WTC11 (cell line): ENCODE results near the gene BHMT2. TPM values are rescaled to one million over a fixed set of nuclear protein-coding genes. Genes with fewer than 3 reads are reported as not detected.

ENCODE experiments used
- ATAC-seq: fragments of 200-7000 bp; cut with Tn5 transposase; 2 replicates; pipeline ENCODE4 v1.10.0; 2021; ENCODE audit warnings: mild to moderate bottlenecking, moderate library complexity
- CTCF ChIA-PET: fragments of 300-600 bp; sonication (Branson Sonifier 250); formaldehyde crosslinking; loops from one replicate; lab custom pipeline; 2021; ENCODE audit warnings: antibody characterized with exemption; lab: Charles Lee
- POLR2A ChIA-PET: fragments of 350-600 bp; sonication (Branson Sonifier 250); formaldehyde crosslinking; loops from one replicate; lab custom pipeline; 2021; ENCODE audit warnings: antibody characterized with exemption; lab: Charles Lee
- DNase-seq: peaks from one replicate; pipeline ENCODE4 v3.0.0; 2021; ENCODE audit warnings: low spot score
- H3K27ac Mint-ChIP-seq: 2 replicates; pipeline ENCODE4 v1.8.0; 2021; ENCODE audit warnings: mixed read lengths
- H3K27me3 Mint-ChIP-seq: 2 replicates; pipeline ENCODE4 v1.8.0; 2021; ENCODE audit warnings: low read depth, mild to moderate bottlenecking, moderate library complexity, mixed read lengths
- H3K36me3 Mint-ChIP-seq: 2 replicates; pipeline ENCODE4 v1.8.0; 2021; ENCODE audit warnings: mixed read lengths
- H3K4me1 Mint-ChIP-seq: 2 replicates; pipeline ENCODE4 v1.8.0; 2022; ENCODE audit warnings: mixed read lengths
- H3K4me3 Mint-ChIP-seq: 2 replicates; pipeline ENCODE4 v1.8.0; 2021; ENCODE audit warnings: mild to moderate bottlenecking, moderate library complexity, mixed read lengths
- H3K9me3 Mint-ChIP-seq: 2 replicates; pipeline ENCODE4 v1.8.0; 2021; ENCODE audit warnings: mixed read lengths
- CBFB ChIP-seq: sonication (generic); formaldehyde crosslinking; IDR thresholded peaks from 2 replicates; pipeline ENCODE4 v1.8.1; 2022; ENCODE audit warnings: mild to moderate bottlenecking, low read depth, missing genetic modification reagents
- ETV6 ChIP-seq: sonication (generic); formaldehyde crosslinking; IDR thresholded peaks from 2 replicates; pipeline ENCODE4 v1.8.1; 2022; ENCODE audit warnings: mild to moderate bottlenecking, missing genetic modification reagents
- FOXK1 ChIP-seq: sonication (generic); formaldehyde crosslinking; IDR thresholded peaks from 2 replicates; pipeline ENCODE4 v1.8.0; 2022; ENCODE audit warnings: mild to moderate bottlenecking, moderate library complexity, missing genetic modification reagents
- FOXP1 ChIP-seq: sonication (generic); formaldehyde crosslinking; IDR thresholded peaks from 2 replicates; pipeline ENCODE4 v1.8.0; 2022; ENCODE audit warnings: missing genetic modification reagents, mild to moderate bottlenecking, moderate library complexity, borderline replicate concordance
- NFATC4 ChIP-seq: fragments of 250-450 bp; sonication (Bioruptor Pico); IDR thresholded peaks from 2 replicates; pipeline ENCODE4 v1.9.0; 2021; ENCODE audit warnings: mild to moderate bottlenecking
- PRRX2 ChIP-seq: fragments of 250-450 bp; sonication (Bioruptor Pico); IDR thresholded peaks from 2 replicates; pipeline ENCODE4 v1.8.0; 2021; ENCODE audit warnings: mild to moderate bottlenecking
- RORB ChIP-seq: fragments of 250-450 bp; sonication (Bioruptor Pico); IDR thresholded peaks from 2 replicates; pipeline ENCODE4 v1.9.0; 2021; ENCODE audit warnings: mild to moderate bottlenecking
- SMAD4 ChIP-seq: sonication (generic); formaldehyde crosslinking; IDR thresholded peaks from 2 replicates; pipeline ENCODE4 v1.8.0; 2022; ENCODE audit warnings: mild to moderate bottlenecking, missing genetic modification reagents
- SP1 ChIP-seq: sonication (generic); formaldehyde crosslinking; conservative IDR thresholded peaks from 2 replicates; pipeline ENCODE4 v1.8.1; 2022; ENCODE audit warnings: missing genetic modification reagents
- ZNF121 ChIP-seq: sonication (generic); formaldehyde crosslinking; IDR thresholded peaks from 2 replicates; pipeline ENCODE4 v1.8.0; 2023; ENCODE audit warnings: missing genetic modification reagents
- ZNF138 ChIP-seq: sonication (generic); formaldehyde crosslinking; conservative IDR thresholded peaks from 2 replicates; pipeline ENCODE4 v1.8.1; 2022; ENCODE audit warnings: mild to moderate bottlenecking, moderate library complexity, missing genetic modification reagents
- ZNF232 ChIP-seq: sonication (generic); formaldehyde crosslinking; IDR thresholded peaks from 2 replicates; pipeline ENCODE4 v1.8.0; 2022; ENCODE audit warnings: mild to moderate bottlenecking, missing genetic modification reagents
- ZNF423 ChIP-seq: fragments of 250-450 bp; sonication (Bioruptor Pico); IDR thresholded peaks from 2 replicates; pipeline ENCODE4 v2.1.2; 2022; ENCODE audit warnings: mild to moderate bottlenecking, moderate library complexity
- total RNA-seq: library from RNA; stranded (reverse); gene quantifications from 3 replicates; pipeline ENCODE4 v1.2.3, GENCODE V29; 2021
- TF ChIP-seq, protein P1 (sequence below): fragments of 250-450 bp; sonication (Bioruptor Pico); IDR thresholded peaks from 2 replicates; pipeline ENCODE4 v2.1.2; 2022; ENCODE audit warnings: mild to moderate bottlenecking, moderate library complexity
- TF ChIP-seq, protein P2 (sequence below): sonication (generic); formaldehyde crosslinking; IDR thresholded peaks from 2 replicates; pipeline ENCODE4 v1.8.0; 2022; ENCODE audit warnings: mild to moderate bottlenecking, missing genetic modification reagents
- TF ChIP-seq, protein P3 (sequence below): sonication (generic); formaldehyde crosslinking; IDR thresholded peaks from 2 replicates; pipeline ENCODE4 v1.8.0; 2023; ENCODE audit warnings: missing genetic modification reagents
- TF ChIP-seq, protein P4 (sequence below): sonication (generic); formaldehyde crosslinking; IDR thresholded peaks from 2 replicates; pipeline ENCODE4 v1.8.0; 2022; ENCODE audit warnings: mild to moderate bottlenecking, missing genetic modification reagents
- TF ChIP-seq, protein P5 (sequence below): sonication (generic); formaldehyde crosslinking; IDR thresholded peaks from 2 replicates; pipeline ENCODE4 v1.8.1; 2022; ENCODE audit warnings: mild to moderate bottlenecking, moderate library complexity, missing genetic modification reagents
- TF ChIP-seq, protein P6 (sequence below): sonication (generic); formaldehyde crosslinking; IDR thresholded peaks from 2 replicates; pipeline ENCODE4 v1.8.1; 2023; ENCODE audit warnings: mild to moderate bottlenecking, missing genetic modification reagents
- TF ChIP-seq, protein P7 (sequence below): fragments of 250-450 bp; sonication (Bioruptor Pico); IDR thresholded peaks from 2 replicates; pipeline ENCODE4 v1.9.0; 2021; ENCODE audit warnings: mild to moderate bottlenecking
- TF ChIP-seq, protein P8 (sequence below): sonication (generic); formaldehyde crosslinking; IDR thresholded peaks from 2 replicates; pipeline ENCODE4 v1.8.1; 2023; ENCODE audit warnings: mild to moderate bottlenecking, missing genetic modification reagents

Gene BHMT2
- total RNA-seq, 1 experiment from 2014 or later, result 0.11 TPM

DNA sequence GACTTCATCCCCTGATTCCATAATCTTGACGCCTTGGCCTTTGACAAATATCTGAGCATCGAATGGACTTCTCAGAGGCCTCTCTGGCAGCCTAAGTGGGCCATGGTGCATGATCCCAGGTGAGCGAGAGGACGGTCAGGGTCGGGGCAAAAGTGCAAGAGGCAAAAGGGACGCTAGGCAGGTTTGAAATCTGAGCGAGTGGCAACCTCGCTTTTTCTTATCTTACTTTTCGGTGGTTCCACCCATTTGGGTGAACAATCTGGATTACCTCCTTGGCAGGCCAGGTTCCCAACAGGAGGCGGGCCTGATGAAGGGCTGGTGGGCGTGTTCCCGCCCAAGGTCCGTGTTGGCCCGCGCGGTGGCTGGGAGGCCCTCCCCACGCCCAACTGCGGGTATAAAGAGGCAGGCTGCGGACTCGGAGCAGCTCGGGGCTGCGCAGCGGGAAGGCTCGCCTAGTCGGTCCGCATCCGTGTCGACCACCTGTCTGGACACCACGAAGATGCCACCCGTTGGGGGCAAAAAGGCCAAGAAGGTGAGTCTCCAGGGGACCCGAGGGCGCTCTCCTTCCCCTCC is 41.9 kb downstream of the BHMT2 start, which contains the start of gene BHMT:
TSS of gene BHMT (plus strand) at position 423 of the 573 bp plus-strand sequence. CDS start at position 500, 77 bp downstream.
- H3K4me3 Mint-ChIP-seq, result peak within 1 kb of the TSS; percentile 81
- CTCF ChIA-PET, result interaction anchor here (1.4 to 1.5 kb wide), 2 partner anchors 22 to 86 kb away, joined by 3 to 7 read pairs; no protein-coding TSS in a partner anchor
- H3K4me1 Mint-ChIP-seq, result peaks cover 8% of the 10 kb centered on the region; the same call in 1 of the 2 replicates
- no peaks in the 10 kb centered on the region for H3K36me3 Mint-ChIP-seq
- peak; percentile 81 for ATAC-seq
- no peak for TF ChIP-seq SMAD4 (CRISPR knock-in tag)
- TF ChIP-seq, protein P1, sequence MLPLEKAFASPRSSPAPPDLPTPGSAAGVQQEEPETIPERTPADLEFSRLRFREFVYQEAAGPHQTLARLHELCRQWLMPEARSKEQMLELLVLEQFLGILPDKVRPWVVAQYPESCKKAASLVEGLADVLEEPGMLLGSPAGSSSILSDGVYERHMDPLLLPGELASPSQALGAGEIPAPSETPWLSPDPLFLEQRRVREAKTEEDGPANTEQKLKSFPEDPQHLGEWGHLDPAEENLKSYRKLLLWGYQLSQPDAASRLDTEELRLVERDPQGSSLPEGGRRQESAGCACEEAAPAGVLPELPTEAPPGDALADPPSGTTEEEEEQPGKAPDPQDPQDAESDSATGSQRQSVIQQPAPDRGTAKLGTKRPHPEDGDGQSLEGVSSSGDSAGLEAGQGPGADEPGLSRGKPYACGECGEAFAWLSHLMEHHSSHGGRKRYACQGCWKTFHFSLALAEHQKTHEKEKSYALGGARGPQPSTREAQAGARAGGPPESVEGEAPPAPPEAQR (CRISPR knock-in tag), result no peak
- peak; percentile 57 for TF ChIP-seq ZNF121 (CRISPR knock-in tag)
- TF ChIP-seq ZNF138 (CRISPR knock-in tag), result no peak
- no peak for TF ChIP-seq ZNF232 (CRISPR knock-in tag)
- no peak for TF ChIP-seq CBFB (CRISPR knock-in tag)
- TF ChIP-seq NFATC4, result no peak
- TF ChIP-seq, protein P2, sequence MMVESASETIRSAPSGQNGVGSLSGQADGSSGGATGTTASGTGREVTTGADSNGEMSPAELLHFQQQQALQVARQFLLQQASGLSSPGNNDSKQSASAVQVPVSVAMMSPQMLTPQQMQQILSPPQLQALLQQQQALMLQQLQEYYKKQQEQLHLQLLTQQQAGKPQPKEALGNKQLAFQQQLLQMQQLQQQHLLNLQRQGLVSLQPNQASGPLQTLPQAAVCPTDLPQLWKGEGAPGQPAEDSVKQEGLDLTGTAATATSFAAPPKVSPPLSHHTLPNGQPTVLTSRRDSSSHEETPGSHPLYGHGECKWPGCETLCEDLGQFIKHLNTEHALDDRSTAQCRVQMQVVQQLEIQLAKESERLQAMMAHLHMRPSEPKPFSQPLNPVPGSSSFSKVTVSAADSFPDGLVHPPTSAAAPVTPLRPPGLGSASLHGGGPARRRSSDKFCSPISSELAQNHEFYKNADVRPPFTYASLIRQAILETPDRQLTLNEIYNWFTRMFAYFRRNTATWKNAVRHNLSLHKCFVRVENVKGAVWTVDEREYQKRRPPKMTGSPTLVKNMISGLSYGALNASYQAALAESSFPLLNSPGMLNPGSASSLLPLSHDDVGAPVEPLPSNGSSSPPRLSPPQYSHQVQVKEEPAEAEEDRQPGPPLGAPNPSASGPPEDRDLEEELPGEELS (CRISPR knock-in tag), result 0 out of 2 replicates have a peak, but pooled peaks have one; percentile 30
- TF ChIP-seq, protein P3, sequence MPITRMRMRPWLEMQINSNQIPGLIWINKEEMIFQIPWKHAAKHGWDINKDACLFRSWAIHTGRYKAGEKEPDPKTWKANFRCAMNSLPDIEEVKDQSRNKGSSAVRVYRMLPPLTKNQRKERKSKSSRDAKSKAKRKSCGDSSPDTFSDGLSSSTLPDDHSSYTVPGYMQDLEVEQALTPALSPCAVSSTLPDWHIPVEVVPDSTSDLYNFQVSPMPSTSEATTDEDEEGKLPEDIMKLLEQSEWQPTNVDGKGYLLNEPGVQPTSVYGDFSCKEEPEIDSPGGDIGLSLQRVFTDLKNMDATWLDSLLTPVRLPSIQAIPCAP (CRISPR knock-in tag), result peak; percentile 55; the same call in 1 of the 2 replicates
- 0 out of 2 replicates have a peak, but pooled peaks have one; percentile 1 for TF ChIP-seq SP1 (CRISPR knock-in tag)
- TF ChIP-seq, protein P4, sequence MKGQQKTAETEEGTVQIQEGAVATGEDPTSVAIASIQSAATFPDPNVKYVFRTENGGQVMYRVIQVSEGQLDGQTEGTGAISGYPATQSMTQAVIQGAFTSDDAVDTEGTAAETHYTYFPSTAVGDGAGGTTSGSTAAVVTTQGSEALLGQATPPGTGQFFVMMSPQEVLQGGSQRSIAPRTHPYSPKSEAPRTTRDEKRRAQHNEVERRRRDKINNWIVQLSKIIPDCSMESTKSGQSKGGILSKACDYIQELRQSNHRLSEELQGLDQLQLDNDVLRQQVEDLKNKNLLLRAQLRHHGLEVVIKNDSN (CRISPR knock-in tag), result no peak
- TF ChIP-seq, protein P5, sequence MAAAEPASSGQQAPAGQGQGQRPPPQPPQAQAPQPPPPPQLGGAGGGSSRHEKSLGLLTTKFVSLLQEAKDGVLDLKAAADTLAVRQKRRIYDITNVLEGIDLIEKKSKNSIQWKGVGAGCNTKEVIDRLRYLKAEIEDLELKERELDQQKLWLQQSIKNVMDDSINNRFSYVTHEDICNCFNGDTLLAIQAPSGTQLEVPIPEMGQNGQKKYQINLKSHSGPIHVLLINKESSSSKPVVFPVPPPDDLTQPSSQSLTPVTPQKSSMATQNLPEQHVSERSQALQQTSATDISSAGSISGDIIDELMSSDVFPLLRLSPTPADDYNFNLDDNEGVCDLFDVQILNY (CRISPR knock-in tag), result no peak; the same call in 1 of the 2 replicates
- TF ChIP-seq RORB, result no peak
- TF ChIP-seq FOXK1 (CRISPR knock-in tag), result no peak
- TF ChIP-seq, all 79 proteins: peak for 4
- no peaks in the 10 kb centered on the region for H3K9me3 Mint-ChIP-seq
- no peak within 1 kb of the TSS for H3K27ac Mint-ChIP-seq
- H3K27me3 Mint-ChIP-seq, result peaks cover 51% of the 10 kb centered on the region
- POLR2A ChIA-PET, result no interaction called here
- peak; percentile 57 for DNase-seq

DNA sequence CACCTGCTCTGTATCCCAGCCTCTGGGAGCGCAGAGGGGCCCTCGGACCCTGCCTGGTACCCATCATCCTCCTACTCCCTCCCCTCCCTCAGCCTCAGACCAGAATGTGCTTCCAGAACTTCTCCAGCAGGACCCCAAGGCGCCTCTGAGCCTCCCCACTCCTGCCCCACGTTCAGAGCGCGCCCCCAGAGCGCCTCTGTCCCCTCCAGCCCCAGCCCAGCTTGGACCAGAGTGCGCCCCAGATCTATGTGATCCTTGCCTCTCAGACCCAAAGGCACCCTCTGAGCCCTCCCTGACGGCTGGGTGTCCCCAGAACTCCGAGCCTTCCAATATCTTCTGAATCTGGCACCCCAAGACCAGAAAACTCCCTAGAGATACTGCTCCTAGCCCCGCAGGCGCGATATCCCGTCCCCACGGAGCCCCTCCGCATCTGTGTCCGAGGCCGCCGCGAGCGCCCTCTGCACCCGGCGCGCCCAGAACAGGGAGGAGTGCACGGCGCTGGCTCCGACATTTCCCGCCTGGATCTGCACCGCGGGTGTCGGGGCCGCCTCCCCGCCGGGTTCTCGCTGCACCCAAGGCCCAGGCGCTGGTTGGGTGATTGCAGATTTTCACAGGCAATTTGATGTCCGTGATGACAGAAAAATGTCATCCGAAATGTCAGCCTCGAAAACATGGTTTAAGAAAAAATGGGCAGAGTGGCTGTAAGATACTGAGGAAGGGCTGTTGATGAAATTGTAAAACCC is 42.6 kb downstream of the BHMT2 start:
- H3K27ac Mint-ChIP-seq, result no peak overlapping the region
- no peaks in the 10 kb centered on the region for H3K9me3 Mint-ChIP-seq
- ATAC-seq (peak; percentile 72), DNase-seq (peak; percentile 44)
- no peaks in the 10 kb centered on the region for H3K36me3 Mint-ChIP-seq
- peak overlapping the region; percentile 81 for H3K4me3 Mint-ChIP-seq
- peaks cover 51% of the 10 kb centered on the region for H3K27me3 Mint-ChIP-seq
- ChIA-PET CTCF (interaction anchor here (1.4 to 1.5 kb wide), 2 partner anchors 21 to 87 kb away, joined by 3 to 7 read pairs; no protein-coding TSS in a partner anchor), POLR2A (no interaction called here)
- H3K4me1 Mint-ChIP-seq, result peaks cover 8% of the 10 kb centered on the region; the same call in 1 of the 2 replicates
- TF ChIP-seq, protein P6, sequence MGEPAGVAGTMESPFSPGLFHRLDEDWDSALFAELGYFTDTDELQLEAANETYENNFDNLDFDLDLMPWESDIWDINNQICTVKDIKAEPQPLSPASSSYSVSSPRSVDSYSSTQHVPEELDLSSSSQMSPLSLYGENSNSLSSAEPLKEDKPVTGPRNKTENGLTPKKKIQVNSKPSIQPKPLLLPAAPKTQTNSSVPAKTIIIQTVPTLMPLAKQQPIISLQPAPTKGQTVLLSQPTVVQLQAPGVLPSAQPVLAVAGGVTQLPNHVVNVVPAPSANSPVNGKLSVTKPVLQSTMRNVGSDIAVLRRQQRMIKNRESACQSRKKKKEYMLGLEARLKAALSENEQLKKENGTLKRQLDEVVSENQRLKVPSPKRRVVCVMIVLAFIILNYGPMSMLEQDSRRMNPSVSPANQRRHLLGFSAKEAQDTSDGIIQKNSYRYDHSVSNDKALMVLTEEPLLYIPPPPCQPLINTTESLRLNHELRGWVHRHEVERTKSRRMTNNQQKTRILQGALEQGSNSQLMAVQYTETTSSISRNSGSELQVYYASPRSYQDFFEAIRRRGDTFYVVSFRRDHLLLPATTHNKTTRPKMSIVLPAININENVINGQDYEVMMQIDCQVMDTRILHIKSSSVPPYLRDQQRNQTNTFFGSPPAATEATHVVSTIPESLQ (CRISPR knock-in tag), result no peak
- TF ChIP-seq PRRX2 (CRISPR knock-in tag) (no peak), ZNF423 (CRISPR knock-in tag) (peak; percentile 53; the same call in 1 of the 2 replicates), FOXP1 (peak; percentile 58; the same call in 1 of the 2 replicates), ETV6 (CRISPR knock-in tag) (no peak)
- TF ChIP-seq, protein P7, sequence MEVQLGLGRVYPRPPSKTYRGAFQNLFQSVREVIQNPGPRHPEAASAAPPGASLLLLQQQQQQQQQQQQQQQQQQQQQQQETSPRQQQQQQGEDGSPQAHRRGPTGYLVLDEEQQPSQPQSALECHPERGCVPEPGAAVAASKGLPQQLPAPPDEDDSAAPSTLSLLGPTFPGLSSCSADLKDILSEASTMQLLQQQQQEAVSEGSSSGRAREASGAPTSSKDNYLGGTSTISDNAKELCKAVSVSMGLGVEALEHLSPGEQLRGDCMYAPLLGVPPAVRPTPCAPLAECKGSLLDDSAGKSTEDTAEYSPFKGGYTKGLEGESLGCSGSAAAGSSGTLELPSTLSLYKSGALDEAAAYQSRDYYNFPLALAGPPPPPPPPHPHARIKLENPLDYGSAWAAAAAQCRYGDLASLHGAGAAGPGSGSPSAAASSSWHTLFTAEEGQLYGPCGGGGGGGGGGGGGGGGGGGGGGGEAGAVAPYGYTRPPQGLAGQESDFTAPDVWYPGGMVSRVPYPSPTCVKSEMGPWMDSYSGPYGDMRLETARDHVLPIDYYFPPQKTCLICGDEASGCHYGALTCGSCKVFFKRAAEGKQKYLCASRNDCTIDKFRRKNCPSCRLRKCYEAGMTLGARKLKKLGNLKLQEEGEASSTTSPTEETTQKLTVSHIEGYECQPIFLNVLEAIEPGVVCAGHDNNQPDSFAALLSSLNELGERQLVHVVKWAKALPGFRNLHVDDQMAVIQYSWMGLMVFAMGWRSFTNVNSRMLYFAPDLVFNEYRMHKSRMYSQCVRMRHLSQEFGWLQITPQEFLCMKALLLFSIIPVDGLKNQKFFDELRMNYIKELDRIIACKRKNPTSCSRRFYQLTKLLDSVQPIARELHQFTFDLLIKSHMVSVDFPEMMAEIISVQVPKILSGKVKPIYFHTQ (CRISPR knock-in tag), result no peak
- TF ChIP-seq, protein P8, sequence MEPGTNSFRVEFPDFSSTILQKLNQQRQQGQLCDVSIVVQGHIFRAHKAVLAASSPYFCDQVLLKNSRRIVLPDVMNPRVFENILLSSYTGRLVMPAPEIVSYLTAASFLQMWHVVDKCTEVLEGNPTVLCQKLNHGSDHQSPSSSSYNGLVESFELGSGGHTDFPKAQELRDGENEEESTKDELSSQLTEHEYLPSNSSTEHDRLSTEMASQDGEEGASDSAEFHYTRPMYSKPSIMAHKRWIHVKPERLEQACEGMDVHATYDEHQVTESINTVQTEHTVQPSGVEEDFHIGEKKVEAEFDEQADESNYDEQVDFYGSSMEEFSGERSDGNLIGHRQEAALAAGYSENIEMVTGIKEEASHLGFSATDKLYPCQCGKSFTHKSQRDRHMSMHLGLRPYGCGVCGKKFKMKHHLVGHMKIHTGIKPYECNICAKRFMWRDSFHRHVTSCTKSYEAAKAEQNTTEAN (CRISPR knock-in tag), result 0 out of 2 replicates have a peak, but pooled peaks have one; percentile 26
